AG09309 (cell line): ENCODE measurements around the gene PLK5.
"Not testable (repeated sequence)": the region's sequence is repeated elsewhere in the genome, so short reads cannot be mapped to it uniquely, and the experiment has no call there.

ENCODE experiments used
- DNase-seq: peaks from one replicate; pipeline ENCODE4 v3.0.0-alpha.2; 2010; ENCODE audit warnings: low read depth
- H3K4me3 ChIP-seq: 2 replicates; pipeline ENCODE4 v1.5.1; 2011; ENCODE audit warnings: mild to moderate bottlenecking, low read depth, low read length, moderate library complexity; ENCODE audit not compliant: control insufficient read depth
- TF ChIP-seq, protein P1 (sequence below): IDR thresholded peaks from 2 replicates; pipeline ENCODE4 v1.5.1; 2011; ENCODE audit warnings: mild to moderate bottlenecking, low read depth, low read length, inconsistent platforms; ENCODE audit not compliant: insufficient read depth, control insufficient read depth; ENCODE audit errors: missing control alignments

The PLK5 gene, protein sequence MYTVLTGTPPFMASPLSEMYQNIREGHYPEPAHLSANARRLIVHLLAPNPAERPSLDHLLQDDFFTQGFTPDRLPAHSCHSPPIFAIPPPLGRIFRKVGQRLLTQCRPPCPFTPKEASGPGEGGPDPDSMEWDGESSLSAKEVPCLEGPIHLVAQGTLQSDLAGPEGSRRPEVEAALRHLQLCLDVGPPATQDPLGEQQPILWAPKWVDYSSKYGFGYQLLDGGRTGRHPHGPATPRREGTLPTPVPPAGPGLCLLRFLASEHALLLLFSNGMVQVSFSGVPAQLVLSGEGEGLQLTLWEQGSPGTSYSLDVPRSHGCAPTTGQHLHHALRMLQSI

DNA sequence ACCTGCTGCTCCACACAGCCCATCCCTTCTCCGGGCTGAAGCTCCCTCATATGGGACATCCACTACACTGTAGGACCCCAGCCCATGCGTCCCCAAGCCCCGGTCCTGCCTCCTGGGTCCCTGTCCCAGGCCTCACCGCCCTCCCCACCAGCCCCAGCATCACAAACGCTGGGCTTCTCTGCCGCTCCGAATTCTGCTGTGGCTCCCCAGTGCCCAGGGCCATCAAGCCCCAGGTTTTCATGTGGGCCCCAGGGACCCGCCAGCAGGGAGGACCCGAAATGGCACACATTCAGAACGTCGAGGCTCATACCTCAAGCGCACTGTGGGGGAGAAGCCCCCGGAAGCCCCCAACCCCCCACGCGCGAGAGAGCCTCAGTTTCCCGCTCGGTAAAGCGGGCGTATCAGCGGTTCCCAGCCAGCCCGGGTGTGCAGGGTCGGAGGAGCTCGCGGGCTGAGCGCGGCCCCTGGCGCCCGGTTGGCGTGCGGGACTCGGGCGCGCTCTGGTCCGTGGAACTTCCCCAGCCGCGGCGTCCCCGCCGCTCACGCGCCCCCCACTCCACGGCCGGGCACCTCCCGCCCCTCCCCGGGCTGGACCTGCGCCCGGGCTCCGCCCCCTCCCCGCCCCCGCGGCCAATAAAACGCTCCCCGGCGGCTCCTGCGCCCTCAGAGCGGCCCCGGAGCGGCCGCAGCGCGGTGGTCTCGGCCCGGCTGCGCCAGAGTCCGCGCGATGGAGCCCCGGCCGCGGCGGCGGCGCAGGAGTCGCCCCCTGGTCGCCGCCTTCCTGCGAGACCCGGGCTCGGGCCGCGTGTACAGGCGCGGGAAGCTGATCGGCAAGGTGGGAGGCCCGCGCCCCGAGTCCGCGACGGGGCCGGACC, at the start of gene PLK5:
PLK5 (plus strand) TSS at position 666 of the 875 bp plus-strand sequence. CDS start 2,920 bp downstream, outside the sequence.
- TF ChIP-seq, protein P1, sequence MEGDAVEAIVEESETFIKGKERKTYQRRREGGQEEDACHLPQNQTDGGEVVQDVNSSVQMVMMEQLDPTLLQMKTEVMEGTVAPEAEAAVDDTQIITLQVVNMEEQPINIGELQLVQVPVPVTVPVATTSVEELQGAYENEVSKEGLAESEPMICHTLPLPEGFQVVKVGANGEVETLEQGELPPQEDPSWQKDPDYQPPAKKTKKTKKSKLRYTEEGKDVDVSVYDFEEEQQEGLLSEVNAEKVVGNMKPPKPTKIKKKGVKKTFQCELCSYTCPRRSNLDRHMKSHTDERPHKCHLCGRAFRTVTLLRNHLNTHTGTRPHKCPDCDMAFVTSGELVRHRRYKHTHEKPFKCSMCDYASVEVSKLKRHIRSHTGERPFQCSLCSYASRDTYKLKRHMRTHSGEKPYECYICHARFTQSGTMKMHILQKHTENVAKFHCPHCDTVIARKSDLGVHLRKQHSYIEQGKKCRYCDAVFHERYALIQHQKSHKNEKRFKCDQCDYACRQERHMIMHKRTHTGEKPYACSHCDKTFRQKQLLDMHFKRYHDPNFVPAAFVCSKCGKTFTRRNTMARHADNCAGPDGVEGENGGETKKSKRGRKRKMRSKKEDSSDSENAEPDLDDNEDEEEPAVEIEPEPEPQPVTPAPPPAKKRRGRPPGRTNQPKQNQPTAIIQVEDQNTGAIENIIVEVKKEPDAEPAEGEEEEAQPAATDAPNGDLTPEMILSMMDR, result no peak
- DNase-seq, result no peak
- H3K4me3 ChIP-seq, result no peak within 1 kb of the TSS

DNA sequence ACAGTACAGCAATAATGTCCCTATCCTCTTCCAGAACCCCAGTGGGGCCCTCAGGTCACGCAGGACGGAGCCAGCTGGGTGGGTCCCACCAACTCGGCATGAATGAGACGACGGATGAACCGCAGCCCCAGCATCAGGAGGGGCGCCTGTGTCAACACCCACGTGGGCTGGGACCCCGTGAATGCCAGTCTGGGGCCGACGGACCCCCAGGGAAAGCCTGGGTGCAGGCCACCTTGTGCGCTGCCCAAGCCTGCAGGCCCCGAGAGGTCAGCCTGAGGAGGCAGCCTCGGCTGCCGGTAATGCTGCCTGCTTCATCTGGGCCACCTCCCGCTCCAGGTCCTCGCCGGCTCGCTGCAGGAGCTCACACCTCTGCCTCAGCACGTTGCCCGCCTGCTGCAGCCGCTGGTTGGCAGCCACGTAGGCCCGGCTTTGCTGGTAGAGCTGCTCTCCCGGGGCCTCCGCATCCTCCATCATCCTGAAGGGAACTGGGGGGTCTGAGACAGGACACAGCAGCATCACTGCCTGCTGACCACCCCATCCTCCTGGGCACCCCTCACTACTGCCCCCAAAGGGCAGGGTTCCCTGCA, 49.0 kb upstream of the PLK5 start:
- H3K4me3 ChIP-seq, result no peak overlapping the region
- TF ChIP-seq, protein P1, result no peak
- DNase-seq, result no peak

DNA sequence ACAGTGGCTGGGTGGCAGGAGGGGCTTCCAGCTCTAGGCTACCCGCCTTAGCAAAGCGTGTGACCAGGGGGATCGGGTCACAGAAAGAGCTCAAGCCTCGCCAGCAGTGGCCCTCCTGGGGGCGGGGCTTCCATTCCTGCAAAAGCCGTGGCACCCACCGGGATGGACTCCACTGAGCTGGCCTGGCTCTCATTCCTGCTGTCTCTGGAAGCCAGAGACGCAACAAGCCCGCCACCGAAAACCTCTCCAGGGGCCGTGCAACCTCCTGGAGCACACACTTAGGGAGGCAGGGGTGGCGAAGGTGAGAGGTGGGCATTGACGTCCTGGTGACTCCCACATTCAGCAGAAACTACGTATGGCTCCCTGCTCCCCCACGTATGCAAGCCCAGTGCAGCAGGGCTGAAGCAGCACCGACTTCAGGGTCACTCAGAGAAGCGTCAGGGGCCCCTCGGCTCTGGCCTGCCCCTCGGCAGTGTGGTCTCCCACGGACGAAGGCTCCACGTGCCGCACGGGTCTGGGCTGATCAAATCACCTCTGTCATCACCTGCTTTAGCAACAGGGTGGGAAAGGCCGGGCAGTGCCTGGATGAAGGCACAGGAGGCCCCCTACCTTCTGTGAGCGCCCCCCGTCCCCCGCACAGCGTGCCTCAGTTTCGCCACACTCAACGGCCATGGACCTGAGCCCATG, 48.0 kb upstream of the PLK5 start:
- H3K4me3 ChIP-seq, result no peak overlapping the region
- TF ChIP-seq, protein P1, result no peak
- no peak for DNase-seq

DNA sequence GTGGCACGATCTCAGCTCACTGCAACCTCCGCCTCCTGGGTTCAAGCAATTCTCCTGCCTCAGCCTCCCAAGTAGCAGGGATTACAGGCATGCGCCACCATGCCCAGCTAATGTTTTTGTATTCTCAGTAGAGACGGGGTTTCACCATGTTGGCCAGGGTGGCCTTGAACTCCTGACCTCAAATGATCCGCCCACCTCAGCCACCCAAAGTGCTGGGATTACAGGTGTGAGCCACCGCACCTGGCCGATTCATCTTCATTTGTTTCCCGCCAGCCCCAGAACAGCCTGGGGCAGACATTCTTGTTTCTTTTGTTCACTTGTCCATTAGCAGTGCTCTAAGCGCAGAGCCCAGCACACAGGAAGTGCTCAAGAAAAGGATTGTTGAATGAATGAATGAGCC, 46.8 kb upstream of the PLK5 start:
- not testable (repeated sequence) for H3K4me3 ChIP-seq, DNase-seq

DNA sequence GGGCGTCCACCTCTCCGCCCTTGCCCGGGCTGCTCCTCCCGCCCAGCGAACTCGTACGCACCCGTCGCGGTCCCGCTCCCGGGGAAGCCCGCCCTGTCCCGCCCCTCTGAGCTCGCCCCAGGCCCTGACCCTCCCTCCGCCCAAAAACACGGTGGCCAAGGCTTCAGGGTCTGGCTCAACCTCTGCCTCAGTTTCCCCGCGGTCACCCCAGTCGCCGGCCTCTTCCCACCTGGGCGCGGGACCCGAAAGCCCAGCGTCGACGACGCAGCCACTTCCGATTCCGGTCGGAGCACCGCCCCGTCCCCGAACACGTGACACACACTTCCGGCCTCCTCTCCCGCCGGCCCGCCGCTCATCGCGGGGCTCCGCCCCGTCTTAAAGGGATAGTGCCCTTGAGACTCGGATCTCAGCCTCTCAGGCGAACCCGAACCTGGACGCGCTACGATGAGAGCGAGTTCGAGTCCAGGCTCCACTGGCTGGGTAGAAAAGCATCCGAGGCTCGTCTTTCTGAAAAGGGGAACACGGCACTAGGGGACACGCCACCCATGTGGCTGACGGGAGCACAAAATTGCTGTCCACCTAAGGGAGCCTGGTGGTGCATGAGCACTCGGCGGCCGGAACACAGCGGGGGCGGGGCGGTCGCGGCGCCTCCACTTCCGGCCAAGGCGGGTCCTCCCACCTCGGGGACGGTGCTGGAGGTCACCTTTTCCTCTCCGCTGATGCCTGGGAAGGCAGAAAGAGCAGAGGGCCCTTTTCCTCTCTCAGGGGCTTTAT, 44.8 kb upstream of the PLK5 start, which contains the start of gene C19orf25:
C19orf25 (minus strand) TSS at position 282 of the 774 bp plus-strand sequence. CDS start 312 bp downstream, outside the sequence.
- peak within 1 kb of the TSS; percentile 90 for H3K4me3 ChIP-seq
- peak; percentile 39 for DNase-seq
- TF ChIP-seq, protein P1, result no peak

DNA sequence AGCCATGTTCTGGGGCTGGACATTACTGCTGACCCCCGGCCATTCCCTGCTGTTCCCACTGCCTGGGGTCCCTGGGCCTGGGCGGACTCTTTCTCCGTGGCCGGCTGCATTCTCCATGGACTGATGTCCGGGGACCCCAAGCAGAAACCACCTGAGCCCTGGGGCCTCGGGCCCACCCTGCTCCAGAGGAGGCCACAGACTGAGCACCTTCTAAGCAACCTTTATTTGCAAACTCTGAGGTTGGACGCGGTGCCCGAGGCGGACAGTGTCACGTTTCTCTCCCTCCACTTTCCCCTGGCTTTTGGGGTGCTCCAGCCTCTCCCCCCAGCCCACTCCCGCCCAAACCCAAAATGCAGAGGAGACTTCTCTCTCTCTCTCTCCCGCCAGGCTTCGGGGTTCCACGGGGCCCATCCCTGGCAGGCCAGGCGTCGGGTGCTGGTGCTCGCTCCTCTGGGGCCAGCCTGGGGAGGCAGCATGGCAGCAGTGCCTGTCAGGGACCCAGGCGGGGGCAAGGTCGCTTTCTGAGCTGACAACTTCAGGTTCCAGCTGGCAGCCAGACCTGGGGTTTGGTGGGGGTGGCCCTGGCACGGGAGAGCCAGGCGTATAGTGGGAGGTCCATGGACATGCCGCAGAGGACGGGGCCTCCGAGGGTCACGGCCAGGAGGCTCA, 42.5 kb upstream of the PLK5 start:
- DNase-seq, result no peak
- H3K4me3 ChIP-seq, result no peak overlapping the region

More for the DNA sequence above, 42.5 kb upstream of the PLK5 start:
- TF ChIP-seq, protein P1, result no peak
